Hepatocyte (in vitro differentiated cells): Measurements from ENCODE around the gene SDK1. TPM values are rescaled to one million over a fixed set of nuclear protein-coding genes. Genes with fewer than 3 reads are reported as not detected.

Source experiments
- DNase-seq: peaks from one replicate; pipeline ENCODE4 v3.0.0-alpha.2; 2016; ENCODE audit warnings: low spot score
- H2AFZ ChIP-seq: fragments of 200-600 bp; sonication (generic); 2 replicates; pipeline ENCODE4 v1.6.0; 2016; ENCODE audit warnings: antibody characterized with exemption, mild to moderate bottlenecking
- H3K27ac ChIP-seq: fragments of 200-600 bp; sonication (generic); 2 replicates; pipeline ENCODE4 v1.5.1; 2016; ENCODE audit warnings: mild to moderate bottlenecking
- H3K27me3 ChIP-seq: fragments of 200-600 bp; sonication (generic); 2 replicates; pipeline ENCODE4 v1.6.1; 2016
- H3K36me3 ChIP-seq: fragments of 200-600 bp; sonication (generic); replicated peaks from 2 replicates; pipeline ENCODE4 v1.5.1; 2016; ENCODE audit warnings: low read depth; ENCODE audit not compliant: insufficient read depth
- H3K4me1 ChIP-seq: fragments of 200-600 bp; sonication (generic); 2 replicates; pipeline ENCODE4 v1.5.1; 2016; ENCODE audit warnings: mild to moderate bottlenecking, moderate library complexity; ENCODE audit not compliant: insufficient read depth
- H3K4me2 ChIP-seq: fragments of 200-600 bp; sonication (generic); 2 replicates; pipeline ENCODE4 v1.6.0; 2016
- H3K4me3 ChIP-seq: fragments of 200-600 bp; sonication (generic); 2 replicates; pipeline ENCODE4 v1.5.1; 2016; ENCODE audit warnings: mild to moderate bottlenecking
- H3K79me2 ChIP-seq: fragments of 200-600 bp; sonication (generic); 2 replicates; pipeline ENCODE4 v1.6.0; 2017; ENCODE audit warnings: mild to moderate bottlenecking
- H3K9me2 ChIP-seq: fragments of 200-600 bp; sonication (generic); replicated peaks from 2 replicates; pipeline ENCODE4 v1.6.0; 2017; ENCODE audit warnings: mild to moderate bottlenecking; ENCODE audit not compliant: insufficient read depth
- H3K9me3 ChIP-seq: fragments of 200-600 bp; sonication (generic); 2 replicates; pipeline ENCODE4 v1.5.1; 2016; ENCODE audit warnings: low read depth, mild to moderate bottlenecking
- H4K20me1 ChIP-seq: fragments of 200-600 bp; sonication (generic); 2 replicates; pipeline ENCODE4 v1.6.0; 2016; ENCODE audit warnings: mild to moderate bottlenecking; ENCODE audit not compliant: insufficient read depth, poor library complexity, severe bottlenecking
- CTCF ChIP-seq: fragments of 200-600 bp; sonication (generic); IDR thresholded peaks from 2 replicates; pipeline ENCODE4 v1.5.1; 2016; ENCODE audit warnings: antibody characterized with exemption, mild to moderate bottlenecking; ENCODE audit not compliant: poor library complexity
- EZH2 ChIP-seq: fragments of 200-600 bp; sonication (generic); IDR thresholded peaks from 2 replicates; pipeline ENCODE4 v1.6.1; 2016; ENCODE audit warnings: antibody characterized with exemption, mild to moderate bottlenecking, borderline replicate concordance
- EZH2phosphoT487 ChIP-seq: fragments of 200-600 bp; sonication (generic); IDR thresholded peaks from one replicate; pipeline ENCODE4 v1.6.1; 2018; ENCODE audit warnings: antibody characterized with exemption, mild to moderate bottlenecking, low read depth, moderate library complexity; ENCODE audit not compliant: unreplicated experiment, severe bottlenecking
- WGBS: methylation state at CpG from one replicate; pipeline ENCODE4 v1.1.6; 2016; ENCODE audit warnings: low lambda C conversion rate; ENCODE audit errors: missing lambda C conversion rate; 5-methylcytosine and 5-hydroxymethylcytosine counted together
- polyA plus RNA-seq: library from polyadenylated mRNA; unstranded; fragments of >200 nt; fragmentation: Nextera tagmentation; extraction: Ambion mirVana; gene quantifications from 2 replicates; pipeline ENCODE4 v1.2.1, GENCODE V29; 2016
- total RNA-seq: library from RNA; depleted of rRNA; stranded (reverse); fragments of >200 nt; gene quantifications from 2 replicates; pipeline ENCODE4 v1.2.3, GENCODE V29; 2014

The SDK1 gene
- total RNA-seq: 7.4 and 10.0 TPM in 2 replicates
- 4.3 and 6.2 TPM in 2 replicates for polyA plus RNA-seq

GRCh38 chr7:3300651-3301448, at the start of gene SDK1:
Gene SDK1, plus strand, starts transcription at chr7:3301252. Its CDS starts 335 bp downstream, at chr7:3301587.
- Histone ChIP-seq H3K4me1 (peaks cover 9% of the 10 kb centered on the region), H3K4me2 (peak within 1 kb of the TSS; percentile 91), H3K4me3 (peak within 1 kb of the TSS; percentile 95), H3K27ac (peak within 1 kb of the TSS; percentile 17), H3K36me3 (no peaks in the 10 kb centered on the region), H4K20me1 (no peaks in the 10 kb centered on the region), H3K79me2 (peaks cover 10% of the 10 kb centered on the region), H3K27me3 (no peaks in the 10 kb centered on the region), H2AFZ (peak within 1 kb of the TSS; percentile 61), H3K9me3 (no peaks in the 10 kb centered on the region), H3K9me2 (no peaks in the 10 kb centered on the region)
- TF ChIP-seq EZH2 (no peak), CTCF (peak; percentile 79)
- 1% methylated on average over 42 of the region's 119 CpGs for WGBS
- peak; percentile 97 for DNase-seq

GRCh38 chr7:3254718-3255117, 46.3 kb upstream of the SDK1 start:
- no peak for TF ChIP-seq EZH2
- no peak for TF ChIP-seq EZH2phosphoT487
- no peak for TF ChIP-seq CTCF
- H3K36me3 ChIP-seq: no peaks in the 10 kb centered on the region
- H3K27me3 ChIP-seq: no peaks in the 10 kb centered on the region
- H3K4me2 ChIP-seq: no peak overlapping the region
- H4K20me1 ChIP-seq: no peaks in the 10 kb centered on the region
- H3K27ac ChIP-seq: no peak overlapping the region
- H3K9me3 ChIP-seq: no peaks in the 10 kb centered on the region
- no peaks in the 10 kb centered on the region for H3K9me2 ChIP-seq
- no peak for DNase-seq
- no peaks in the 10 kb centered on the region for H3K4me1 ChIP-seq
- 82% methylated on average over 6 of the region's 6 CpGs for WGBS
- H3K79me2 ChIP-seq: no peaks in the 10 kb centered on the region
- no peak overlapping the region for H3K4me3 ChIP-seq
- H2AFZ ChIP-seq: no peak overlapping the region

GRCh38 chr7:3259711-3260400, 41.2 kb upstream of the SDK1 start:
- H3K4me1 ChIP-seq: no peaks in the 10 kb centered on the region
- DNase-seq: peak; percentile 13
- H3K79me2 ChIP-seq: no peaks in the 10 kb centered on the region
- H3K27me3 ChIP-seq: no peaks in the 10 kb centered on the region
- H3K36me3 ChIP-seq: no peaks in the 10 kb centered on the region
- peak overlapping the region; percentile 72 for H2AFZ ChIP-seq
- TF ChIP-seq CTCF (no peak), EZH2 (no peak), EZH2phosphoT487 (no peak)
- peak overlapping the region; percentile 22 for H3K4me3 ChIP-seq
- WGBS: 34% methylated on average over 17 of the region's 17 CpGs
- peak overlapping the region; percentile 76 for H3K27ac ChIP-seq
- H3K9me2 ChIP-seq: no peaks in the 10 kb centered on the region
- no peaks in the 10 kb centered on the region for H3K9me3 ChIP-seq
- H4K20me1 ChIP-seq: no peaks in the 10 kb centered on the region
- H3K4me2 ChIP-seq: peak overlapping the region; percentile 71
